ENCODE data around the gene NRG2. TPM values are rescaled to one million over a fixed set of nuclear protein-coding genes. Genes with fewer than 3 reads are reported as not detected.

Gene NRG2
- total and polyA plus RNA-seq, 10 donors = 0.83 to 7.7 (median 4.4) TPM

DNA sequence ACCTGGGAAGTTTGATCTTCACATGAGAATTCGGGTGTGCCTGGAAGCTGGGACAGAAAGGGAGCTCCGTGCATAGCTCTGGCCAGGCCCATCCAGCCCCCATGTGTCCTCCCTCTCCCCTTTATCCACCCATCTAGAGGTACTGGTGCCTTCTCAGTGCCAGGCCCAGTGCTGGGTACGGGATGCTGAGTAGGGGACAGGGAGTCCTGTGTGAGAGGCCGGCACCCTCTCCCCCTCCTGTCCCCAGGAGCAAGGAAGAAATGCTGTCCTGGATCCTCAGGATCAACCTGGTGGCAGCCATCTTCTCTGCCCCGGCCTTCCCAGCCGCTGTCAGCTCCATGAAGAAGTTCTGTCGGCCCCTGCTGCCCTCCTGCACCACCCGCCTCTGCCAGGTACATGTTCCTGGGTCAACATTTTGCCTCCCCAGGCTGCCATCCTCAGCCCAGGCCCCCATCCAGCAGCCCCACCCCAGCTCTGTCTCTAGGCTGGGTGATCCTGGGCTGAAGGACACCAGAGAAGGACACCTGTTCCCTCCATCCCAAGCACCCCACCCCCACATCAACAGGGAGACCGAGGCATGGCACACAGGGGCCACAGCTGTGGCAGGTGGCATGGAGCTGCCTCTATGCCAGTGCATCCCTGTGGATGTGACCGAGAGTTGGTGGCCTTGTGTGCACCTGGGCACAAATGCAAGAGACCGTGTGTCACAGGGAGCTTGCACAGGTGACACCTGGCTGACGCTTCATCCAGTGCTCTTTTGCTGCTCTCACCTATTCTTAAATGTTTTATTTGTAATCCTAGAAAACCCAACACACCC is 204.5 kb downstream of the NRG2 start:
- no peaks in the 10 kb centered on the region for H3K4me1 ChIP-seq
- TF ChIP-seq POLR2AphosphoS5 (IDR thresholded peaks at IDR 0.05) (no peak), POLR2A (IDR thresholded peaks at IDR 0.05) (no peak)
- TF ChIP-seq, protein P1, sequence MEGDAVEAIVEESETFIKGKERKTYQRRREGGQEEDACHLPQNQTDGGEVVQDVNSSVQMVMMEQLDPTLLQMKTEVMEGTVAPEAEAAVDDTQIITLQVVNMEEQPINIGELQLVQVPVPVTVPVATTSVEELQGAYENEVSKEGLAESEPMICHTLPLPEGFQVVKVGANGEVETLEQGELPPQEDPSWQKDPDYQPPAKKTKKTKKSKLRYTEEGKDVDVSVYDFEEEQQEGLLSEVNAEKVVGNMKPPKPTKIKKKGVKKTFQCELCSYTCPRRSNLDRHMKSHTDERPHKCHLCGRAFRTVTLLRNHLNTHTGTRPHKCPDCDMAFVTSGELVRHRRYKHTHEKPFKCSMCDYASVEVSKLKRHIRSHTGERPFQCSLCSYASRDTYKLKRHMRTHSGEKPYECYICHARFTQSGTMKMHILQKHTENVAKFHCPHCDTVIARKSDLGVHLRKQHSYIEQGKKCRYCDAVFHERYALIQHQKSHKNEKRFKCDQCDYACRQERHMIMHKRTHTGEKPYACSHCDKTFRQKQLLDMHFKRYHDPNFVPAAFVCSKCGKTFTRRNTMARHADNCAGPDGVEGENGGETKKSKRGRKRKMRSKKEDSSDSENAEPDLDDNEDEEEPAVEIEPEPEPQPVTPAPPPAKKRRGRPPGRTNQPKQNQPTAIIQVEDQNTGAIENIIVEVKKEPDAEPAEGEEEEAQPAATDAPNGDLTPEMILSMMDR (IDR thresholded peaks at IDR 0.05 in 8 of 11, conservative IDR thresholded peaks at IDR 0.05 in 3 of 11) = no peak
- intact Hi-C loops (cut with DNase I; ENCODE audit: low total_unique reads) = no loop called here
- H3K9me3 ChIP-seq = no peaks in the 10 kb centered on the region
- H3K27ac ChIP-seq = no peak overlapping the region
- DNase-seq = peak; percentile 69
- WGBS, 5 donors = 83 to 88% (median 86%) methylated on average over 11 to 12 of the region's 12 CpGs
- no peaks in the 10 kb centered on the region for H3K36me3 ChIP-seq
- H3K4me3 ChIP-seq = no peak overlapping the region
- H3K27me3 ChIP-seq (replicated peaks in 1 of 7) = peaks cover 0 to 24% (median 0%) of the 10 kb centered on the region in 7 donors

DNA sequence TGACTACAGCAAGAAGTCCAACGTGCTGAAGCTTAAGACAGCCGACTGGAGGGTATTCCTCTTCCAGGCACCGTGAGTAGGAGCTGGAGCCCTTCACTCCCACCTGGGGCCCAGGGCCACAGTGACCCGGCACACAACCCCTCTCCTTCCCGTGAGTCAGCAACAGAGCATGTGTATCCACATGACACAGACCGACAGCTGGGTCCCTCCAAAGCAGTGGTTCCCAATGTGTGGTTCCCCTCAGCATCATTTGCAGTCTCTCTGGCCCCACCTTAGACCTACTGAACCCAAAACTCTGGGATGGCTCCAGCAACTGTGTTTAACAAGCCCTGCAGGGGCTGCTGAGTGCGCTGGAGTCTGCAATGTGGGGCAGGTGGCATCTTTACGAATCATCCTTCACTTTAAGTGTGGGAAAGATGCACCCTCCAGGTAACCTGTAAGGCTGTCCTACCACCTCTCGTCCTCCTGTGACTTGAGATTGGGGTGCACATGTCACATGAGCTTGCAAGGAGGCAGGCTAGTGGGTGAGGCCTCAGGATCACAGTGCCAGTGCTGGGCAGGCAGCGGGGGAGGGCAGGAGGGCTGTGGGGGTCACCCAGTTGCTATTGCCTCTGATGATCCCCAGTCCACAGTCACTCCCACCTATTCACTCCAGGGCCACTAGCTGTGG is 205.3 kb downstream of the NRG2 start:
- H3K27me3 ChIP-seq (replicated peaks in 1 of 7) = peaks cover 0 to 26% (median 0%) of the 10 kb centered on the region in 7 donors
- H3K36me3 ChIP-seq = no peaks in the 10 kb centered on the region
- 80 to 89% (median 87%) methylated on average over 8 to 10 of the region's 10 CpGs for WGBS, 5 donors
- TF ChIP-seq POLR2A (IDR thresholded peaks at IDR 0.05) (no peak), POLR2AphosphoS5 (IDR thresholded peaks at IDR 0.05) (no peak)
- no peak overlapping the region for H3K4me3 ChIP-seq
- H3K4me1 ChIP-seq = no peaks in the 10 kb centered on the region
- H3K27ac ChIP-seq = no peak overlapping the region
- intact Hi-C loops (cut with DNase I; ENCODE audit: low total_unique reads) = no loop called here
- H3K9me3 ChIP-seq = no peaks in the 10 kb centered on the region
- peak; percentile 56 for DNase-seq

DNA sequence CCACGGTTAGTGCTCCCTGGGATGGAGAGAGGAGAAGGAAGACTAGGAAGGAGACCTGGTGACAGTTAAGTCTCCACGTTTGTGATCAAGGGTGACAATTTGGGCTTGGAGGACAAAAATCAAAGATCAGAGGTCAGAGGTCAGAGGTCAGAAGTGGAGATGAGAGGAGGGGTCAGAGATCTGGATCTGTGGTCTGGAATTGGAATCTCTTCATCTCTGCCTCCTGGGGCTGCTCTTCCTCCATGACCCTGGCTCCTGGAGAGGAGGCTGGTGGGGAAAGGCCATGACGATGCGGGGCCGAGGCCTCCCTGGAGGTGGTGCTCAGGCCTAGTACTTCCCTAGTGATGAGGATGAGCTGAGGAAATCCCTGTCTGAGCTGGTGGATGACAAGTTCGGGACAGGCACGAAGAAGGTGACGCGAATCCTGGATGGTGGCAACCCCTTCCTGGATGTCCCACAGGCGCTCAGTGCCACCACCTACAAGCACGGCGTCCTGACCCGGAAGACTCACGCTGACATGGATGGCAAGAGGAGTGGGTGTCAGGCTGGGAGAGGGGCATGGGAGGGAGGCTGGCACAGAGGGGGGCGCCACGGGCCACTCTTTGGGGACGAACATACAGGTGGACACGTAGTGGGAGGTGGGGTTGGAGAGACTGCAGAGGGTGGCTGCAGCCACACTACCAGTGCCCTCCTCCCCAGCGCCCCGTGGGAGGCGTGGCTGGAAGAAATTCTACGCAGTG is 206.5 kb downstream of the NRG2 start:
- no peaks in the 10 kb centered on the region for H3K4me1 ChIP-seq

DNA sequence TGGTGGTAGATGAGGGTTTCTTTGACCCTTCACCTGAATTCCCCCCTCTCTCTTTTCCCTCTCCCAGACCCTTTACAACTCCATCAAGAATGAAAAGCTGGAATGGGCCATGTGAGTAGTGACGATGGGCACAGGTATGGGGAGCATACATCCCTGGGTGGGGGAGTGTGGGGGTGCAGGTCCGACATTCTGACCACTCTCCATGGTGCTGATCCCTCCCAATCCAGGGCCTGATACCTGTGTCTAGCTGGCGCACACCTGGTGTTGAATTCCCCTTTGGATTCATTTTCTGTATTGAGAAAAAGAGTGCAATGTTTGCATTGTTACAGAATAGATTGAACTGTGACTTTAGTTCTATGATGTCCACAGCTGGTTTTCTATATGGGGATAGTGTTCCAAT is 207.4 kb downstream of the NRG2 start:
- no peaks in the 10 kb centered on the region for H3K36me3 ChIP-seq
- H3K27me3 ChIP-seq (replicated peaks in 1 of 7) = peaks cover 0 to 33% (median 0%) of the 10 kb centered on the region in 7 donors
- WGBS, 5 donors = 51 to 64% (median 56%) methylated on average over 3 of the region's 3 CpGs
- TF ChIP-seq POLR2A (IDR thresholded peaks at IDR 0.05) (no peak), POLR2AphosphoS5 (IDR thresholded peaks at IDR 0.05) (no peak)
- TF ChIP-seq, protein P1 (IDR thresholded peaks at IDR 0.05 in 8 of 11, conservative IDR thresholded peaks at IDR 0.05 in 3 of 11) = no peak
- no peak overlapping the region for H3K27ac ChIP-seq
- no peak overlapping the region for H3K4me3 ChIP-seq
- DNase-seq = no peak
- intact Hi-C loops (cut with DNase I; ENCODE audit: low total_unique reads) = no loop called here
- no peaks in the 10 kb centered on the region for H3K9me3 ChIP-seq
- H3K4me1 ChIP-seq = no peaks in the 10 kb centered on the region

More for the DNA sequence above, 206.5 kb downstream of the NRG2 start:
- intact Hi-C loops (cut with DNase I; ENCODE audit: low total_unique reads) = no loop called here
- no peak for TF ChIP-seq POLR2AphosphoS5 (IDR thresholded peaks at IDR 0.05)
- TF ChIP-seq, protein P1 (IDR thresholded peaks at IDR 0.05 in 8 of 11, conservative IDR thresholded peaks at IDR 0.05 in 3 of 11) = no peak
- TF ChIP-seq POLR2A (IDR thresholded peaks at IDR 0.05) = no peak
- Histone ChIP-seq H3K9me3 (no peaks in the 10 kb centered on the region), H3K27me3 (replicated peaks in 1 of 7) (peaks cover 0 to 33% (median 0%) of the 10 kb centered on the region in 7 donors), H3K27ac (no peak overlapping the region), H3K4me3 (no peak overlapping the region), H3K36me3 (no peaks in the 10 kb centered on the region)
- DNase-seq = peak; percentile 67
- WGBS, 5 donors = 87 to 97% (median 92%) methylated on average over 22 of the region's 22 CpGs
